GM12801 (cell line): ENCODE measurements around the gene PKD1.

Source experiments
- TF ChIP-seq, protein P1 (sequence below): IDR thresholded peaks from one replicate; pipeline ENCODE4 v1.5.1; 2011; ENCODE audit warnings: control low read depth; ENCODE audit not compliant: insufficient read length; ENCODE audit errors: extremely low read depth

Gene PKD1

DNA sequence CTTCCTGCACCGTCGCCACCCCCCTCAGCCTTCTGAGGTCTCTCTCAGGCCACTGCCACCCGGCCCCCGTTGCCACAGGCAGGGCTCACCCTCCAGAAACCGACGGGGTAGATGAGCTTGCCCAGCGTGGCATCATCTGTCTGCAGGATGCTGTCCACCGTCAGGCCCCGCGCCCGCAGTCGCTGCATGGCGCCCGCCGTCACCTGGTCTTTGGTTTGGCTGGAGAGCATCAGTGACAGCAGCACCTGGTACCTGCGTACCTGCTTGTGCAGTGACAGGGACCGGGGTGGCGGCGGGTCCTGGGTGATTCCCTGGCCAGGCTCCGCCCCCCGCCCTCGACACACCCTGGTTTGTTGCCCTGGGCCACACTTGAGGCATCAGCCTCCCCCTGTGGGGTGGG is 91.2 kb downstream of the PKD1 start:
- TF ChIP-seq, protein P1, sequence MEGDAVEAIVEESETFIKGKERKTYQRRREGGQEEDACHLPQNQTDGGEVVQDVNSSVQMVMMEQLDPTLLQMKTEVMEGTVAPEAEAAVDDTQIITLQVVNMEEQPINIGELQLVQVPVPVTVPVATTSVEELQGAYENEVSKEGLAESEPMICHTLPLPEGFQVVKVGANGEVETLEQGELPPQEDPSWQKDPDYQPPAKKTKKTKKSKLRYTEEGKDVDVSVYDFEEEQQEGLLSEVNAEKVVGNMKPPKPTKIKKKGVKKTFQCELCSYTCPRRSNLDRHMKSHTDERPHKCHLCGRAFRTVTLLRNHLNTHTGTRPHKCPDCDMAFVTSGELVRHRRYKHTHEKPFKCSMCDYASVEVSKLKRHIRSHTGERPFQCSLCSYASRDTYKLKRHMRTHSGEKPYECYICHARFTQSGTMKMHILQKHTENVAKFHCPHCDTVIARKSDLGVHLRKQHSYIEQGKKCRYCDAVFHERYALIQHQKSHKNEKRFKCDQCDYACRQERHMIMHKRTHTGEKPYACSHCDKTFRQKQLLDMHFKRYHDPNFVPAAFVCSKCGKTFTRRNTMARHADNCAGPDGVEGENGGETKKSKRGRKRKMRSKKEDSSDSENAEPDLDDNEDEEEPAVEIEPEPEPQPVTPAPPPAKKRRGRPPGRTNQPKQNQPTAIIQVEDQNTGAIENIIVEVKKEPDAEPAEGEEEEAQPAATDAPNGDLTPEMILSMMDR, result no peak

GRCh38 chr16:2043667-2044451 is 91.8 kb downstream of the PKD1 start:
- TF ChIP-seq, protein P1, result no peak

DNA sequence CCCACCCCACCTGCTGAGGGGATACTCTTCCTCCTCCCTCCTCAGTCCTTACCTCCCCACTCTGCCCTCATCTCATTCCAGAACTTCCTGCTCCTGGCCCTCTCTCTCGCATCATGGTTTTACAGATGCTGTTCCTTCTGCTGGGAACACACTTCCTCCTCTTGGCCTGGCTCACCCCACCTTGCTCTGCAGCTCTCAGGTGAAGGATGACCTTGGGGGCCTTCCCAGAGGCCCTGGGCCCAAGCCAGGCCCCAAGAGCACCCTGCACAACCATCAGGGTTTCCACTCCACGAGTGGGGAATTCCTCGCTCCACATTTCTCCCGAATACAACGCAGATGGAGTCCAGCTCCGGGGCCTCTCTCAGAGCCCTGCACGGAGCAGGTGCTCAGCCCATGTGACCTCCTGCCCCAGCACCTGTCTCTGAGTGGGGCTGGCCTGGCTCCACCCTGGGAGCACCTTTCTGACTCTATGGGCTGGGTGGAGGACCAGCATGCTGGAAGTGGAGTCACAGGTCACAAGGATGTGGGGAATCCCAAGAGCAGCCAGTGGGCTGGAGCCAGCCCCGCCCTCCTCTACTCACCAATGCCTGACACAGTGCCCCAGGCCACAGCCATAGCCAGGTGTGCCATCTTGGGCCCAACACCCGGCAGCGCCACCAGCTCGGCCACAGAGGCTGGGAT is 92.6 kb downstream of the PKD1 start:
- TF ChIP-seq, protein P1, result no peak

DNA sequence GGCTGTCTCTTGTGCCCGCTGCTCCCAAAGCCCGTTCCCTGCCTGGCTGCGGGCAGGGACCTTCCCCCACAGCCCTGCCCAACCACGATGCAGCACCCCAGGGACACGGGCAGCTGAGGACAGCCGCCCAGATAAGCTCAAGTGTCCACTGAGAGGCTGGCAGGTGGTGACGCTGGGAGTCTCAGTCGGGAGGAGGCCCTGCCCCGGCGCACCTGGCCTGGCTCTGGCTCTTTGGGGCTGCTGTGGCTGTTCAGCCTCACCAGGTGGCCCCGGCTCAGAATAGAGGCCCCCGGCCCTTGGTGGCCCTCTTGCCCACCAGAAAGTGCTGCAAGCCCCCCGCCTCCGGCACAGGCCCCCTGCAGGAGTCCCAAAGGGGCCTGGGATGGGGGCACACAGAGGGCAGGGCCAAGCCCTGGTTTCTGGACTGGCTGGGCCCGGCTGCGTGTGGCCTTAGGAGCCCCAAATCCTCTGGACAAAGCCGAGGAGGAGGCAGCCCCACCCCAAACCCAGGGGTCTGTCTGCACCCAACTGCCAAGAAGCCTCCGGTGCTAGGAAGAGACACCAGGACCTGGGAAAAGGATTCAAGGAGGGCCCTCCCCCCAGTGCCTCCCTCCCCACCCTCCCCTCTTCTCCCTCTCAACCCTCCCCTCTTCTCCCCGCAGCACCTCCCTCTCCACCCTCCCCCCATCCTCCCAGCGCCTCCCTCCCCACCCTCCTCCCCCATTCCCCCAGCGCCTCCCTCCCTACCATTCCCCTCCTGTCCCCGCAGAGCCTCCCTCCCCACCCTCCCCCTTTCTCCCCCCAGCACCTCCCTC is 93.3 kb downstream of the PKD1 start:
- TF ChIP-seq, protein P1, result no peak

DNA sequence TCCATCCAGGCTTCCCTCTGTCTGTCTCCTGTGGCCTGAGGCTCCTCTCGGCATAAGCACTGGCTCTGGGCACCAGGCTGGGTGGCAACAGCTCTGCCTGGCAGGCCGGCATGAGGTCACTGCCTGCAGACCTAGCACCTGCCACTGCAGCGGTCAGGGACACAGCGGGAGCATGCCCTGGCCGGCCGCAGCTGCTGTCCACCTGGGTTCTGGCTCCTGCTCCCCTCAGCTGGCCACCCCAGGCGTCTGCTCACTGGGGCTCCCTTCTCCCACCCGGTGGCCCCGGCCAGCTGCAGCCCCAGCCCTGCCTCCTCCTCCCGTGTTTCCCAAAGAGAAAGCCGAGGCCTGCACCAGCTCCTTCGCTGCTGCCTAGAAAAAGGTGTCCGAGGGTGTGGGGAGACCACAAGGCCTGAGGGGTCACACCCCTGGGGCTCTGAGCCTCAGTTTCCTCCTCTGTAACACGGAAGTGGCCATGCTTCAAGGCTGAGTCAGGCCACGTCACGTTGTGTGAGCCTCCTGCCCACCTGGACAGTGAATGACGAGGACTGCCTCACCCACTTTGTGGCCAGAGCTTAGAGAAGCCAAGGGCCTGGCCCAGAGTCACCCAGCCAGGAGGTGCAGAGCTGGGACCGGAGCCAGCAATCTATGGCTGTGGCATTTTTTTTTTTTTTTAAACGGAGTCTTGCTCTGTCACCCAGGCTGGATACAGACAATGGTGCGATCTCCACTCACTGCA is 94.7 kb downstream of the PKD1 start:
- TF ChIP-seq, protein P1, result no peak

GRCh38 chr16:2040041-2040786 is 95.5 kb downstream of the PKD1 start:
- TF ChIP-seq, protein P1, result no peak
